ENCODE data around the gene CAPN6. TPM values are rescaled to one million over a fixed set of nuclear protein-coding genes. Genes with fewer than 3 reads are reported as not detected.

Gene CAPN6
- total RNA-seq, 4 donors from 2014 or later: 0.35 TPM; not detected in 3

- no peak for TF ChIP-seq CTCF (IDR thresholded peaks at IDR 0.05)
- no peak for TF ChIP-seq POLR2A (IDR thresholded peaks at IDR 0.05)
- no peak for DNase-seq
- Histone ChIP-seq H3K4me1 (no peaks in the 10 kb centered on the region), H3K9me3 (no peaks in the 10 kb centered on the region), H3K27ac (no peak overlapping the region), H3K27me3 (no peaks in the 10 kb centered on the region), H3K4me3 (no peak overlapping the region), H3K36me3 (no peaks in the 10 kb centered on the region)
Observed at GRCh38 chrX:111259559-111259958, 10.7 kb downstream of the CAPN6 start.

- Histone ChIP-seq H3K27ac (no peak overlapping the region), H3K27me3 (no peaks in the 10 kb centered on the region), H3K4me1 (no peaks in the 10 kb centered on the region), H3K36me3 (no peaks in the 10 kb centered on the region), H3K4me3 (no peak overlapping the region), H3K9me3 (no peaks in the 10 kb centered on the region)
- DNase-seq: no peak
- TF ChIP-seq CTCF (IDR thresholded peaks at IDR 0.05) (no peak), POLR2A (IDR thresholded peaks at IDR 0.05) (no peak)
Observed at GRCh38 chrX:111257733-111258132, 12.6 kb downstream of the CAPN6 start.

GRCh38 chrX:111254896-111255693 lies 15.2 kb downstream of the CAPN6 start:
- no peak for DNase-seq
- Histone ChIP-seq H3K4me1 (no peaks in the 10 kb centered on the region), H3K4me3 (no peak overlapping the region), H3K27me3 (no peaks in the 10 kb centered on the region), H3K36me3 (no peaks in the 10 kb centered on the region), H3K27ac (no peak overlapping the region), H3K9me3 (no peaks in the 10 kb centered on the region)
- no peak for TF ChIP-seq CTCF (IDR thresholded peaks at IDR 0.05)
- no peak for TF ChIP-seq POLR2A (IDR thresholded peaks at IDR 0.05)

- no peak for DNase-seq
- TF ChIP-seq POLR2A (IDR thresholded peaks at IDR 0.05) (no peak), CTCF (IDR thresholded peaks at IDR 0.05) (peak in 4 of 6 experiments; percentile 21 to 53 (median 46))
- no peaks in the 10 kb centered on the region for H3K4me1 ChIP-seq
- no peak overlapping the region for H3K27ac ChIP-seq
- H3K4me3 ChIP-seq: no peak overlapping the region
- no peaks in the 10 kb centered on the region for H3K27me3 ChIP-seq
- H3K36me3 ChIP-seq: no peaks in the 10 kb centered on the region
- H3K9me3 ChIP-seq: no peaks in the 10 kb centered on the region
Observed at GRCh38 chrX:111244235-111244750, 26.0 kb downstream of the CAPN6 start.

- no peak for TF ChIP-seq CTCF (IDR thresholded peaks at IDR 0.05)
- no peak for TF ChIP-seq POLR2A (IDR thresholded peaks at IDR 0.05)
- Histone ChIP-seq H3K4me1 (no peaks in the 10 kb centered on the region), H3K27ac (no peak overlapping the region), H3K9me3 (no peaks in the 10 kb centered on the region), H3K4me3 (no peak overlapping the region), H3K27me3 (no peaks in the 10 kb centered on the region), H3K36me3 (no peaks in the 10 kb centered on the region)
- DNase-seq: no peak
Observed at GRCh38 chrX:111216293-111216801, 53.9 kb downstream of the CAPN6 start.

Data from Peyer's patch (tissue), 4 donors.